ENCODE measurements around the gene LRCH1.

The LRCH1 gene

GRCh38 chr13:46536341-46536740 lies 16.6 kb upstream of the LRCH1 start:
- DNase-seq = no peak

DNA sequence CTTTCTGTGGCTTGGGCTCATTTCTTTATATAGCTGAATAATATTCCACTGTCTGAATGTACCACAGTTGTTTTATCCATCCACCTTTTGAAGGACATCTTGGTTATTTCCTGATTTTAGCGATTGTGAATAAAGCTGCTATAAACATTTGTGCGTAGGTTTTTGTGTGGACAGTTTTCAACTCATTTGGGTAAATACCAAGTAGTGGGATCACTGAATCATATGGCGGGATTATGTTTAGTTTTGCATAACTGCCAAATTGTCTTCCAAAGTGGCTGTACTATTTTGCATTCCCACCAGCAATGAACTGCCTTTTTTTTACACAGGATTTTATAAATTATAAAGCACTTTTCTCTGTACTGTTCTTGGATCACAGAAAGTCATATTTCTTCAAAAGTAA lies 13.7 kb upstream of the LRCH1 start:
- DNase-seq = no peak

DNA sequence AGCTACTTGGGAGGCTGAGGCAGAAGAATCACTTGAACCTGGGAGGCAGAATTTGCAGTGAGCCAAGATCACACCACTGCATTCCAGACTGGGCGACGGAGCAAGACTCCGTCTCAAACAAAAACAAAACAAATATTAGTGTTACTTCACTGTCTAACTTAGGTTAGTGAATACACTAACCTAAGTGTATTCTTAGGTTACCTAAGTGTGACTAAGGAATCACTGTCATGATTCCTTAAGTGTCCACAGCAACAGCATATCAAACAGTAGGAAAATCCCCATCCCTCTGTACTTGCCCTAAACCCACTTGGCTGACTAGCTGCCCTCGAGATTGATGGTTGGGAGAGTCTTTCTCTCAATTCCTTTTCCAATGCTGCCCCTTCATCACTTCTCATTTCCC lies 11.8 kb upstream of the LRCH1 start:
- DNase-seq = no peak

DNA sequence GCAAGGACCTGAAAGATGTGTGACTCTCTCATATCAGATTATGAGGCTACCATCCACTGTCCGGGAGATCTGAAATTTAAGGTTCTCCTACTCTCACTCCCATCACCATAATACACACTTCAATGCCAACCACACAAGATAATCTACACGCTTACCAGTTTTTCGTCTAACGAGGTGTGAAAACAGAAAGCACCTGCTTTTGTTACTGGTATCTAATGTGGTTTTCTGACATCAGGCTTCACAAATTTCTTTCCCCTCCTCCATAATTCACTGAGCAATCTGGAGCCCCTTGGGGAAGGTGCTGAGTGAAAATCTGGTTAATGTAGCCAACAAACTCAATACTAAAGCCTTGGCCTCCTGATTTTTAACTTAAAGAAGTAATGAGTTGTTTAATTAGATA lies 10.1 kb upstream of the LRCH1 start:
- DNase-seq = no peak

GRCh38 chr13:46543287-46543686 lies 9.7 kb upstream of the LRCH1 start:
- DNase-seq = no peak

DNA sequence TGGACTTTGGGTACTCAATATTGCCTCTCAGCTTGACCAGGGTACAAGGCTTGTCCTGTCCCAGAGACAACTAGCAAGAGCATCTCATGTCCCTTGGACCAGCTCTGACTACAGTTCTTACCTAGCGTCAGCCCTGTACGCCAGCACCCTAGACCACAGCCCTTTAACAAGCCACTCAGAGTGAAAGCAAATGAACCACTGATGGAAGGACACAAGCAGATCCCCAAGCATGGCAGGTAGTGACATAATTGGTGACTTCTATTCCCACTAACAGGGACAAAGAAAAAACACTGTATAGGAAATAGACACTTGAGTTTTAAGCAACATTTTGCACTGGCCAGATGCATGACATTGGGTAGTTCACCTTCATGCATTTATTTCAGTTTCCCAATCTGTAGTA lies 8.8 kb upstream of the LRCH1 start:
- DNase-seq = no peak

- no peak for DNase-seq
Observed at GRCh38 chr13:46544811-46545210, 8.2 kb upstream of the LRCH1 start.

- no peak for DNase-seq
Observed at GRCh38 chr13:46546084-46546768, 6.7 kb upstream of the LRCH1 start.

GRCh38 chr13:46550822-46551221 lies 2.1 kb upstream of the LRCH1 start:
- no peak for DNase-seq

DNA sequence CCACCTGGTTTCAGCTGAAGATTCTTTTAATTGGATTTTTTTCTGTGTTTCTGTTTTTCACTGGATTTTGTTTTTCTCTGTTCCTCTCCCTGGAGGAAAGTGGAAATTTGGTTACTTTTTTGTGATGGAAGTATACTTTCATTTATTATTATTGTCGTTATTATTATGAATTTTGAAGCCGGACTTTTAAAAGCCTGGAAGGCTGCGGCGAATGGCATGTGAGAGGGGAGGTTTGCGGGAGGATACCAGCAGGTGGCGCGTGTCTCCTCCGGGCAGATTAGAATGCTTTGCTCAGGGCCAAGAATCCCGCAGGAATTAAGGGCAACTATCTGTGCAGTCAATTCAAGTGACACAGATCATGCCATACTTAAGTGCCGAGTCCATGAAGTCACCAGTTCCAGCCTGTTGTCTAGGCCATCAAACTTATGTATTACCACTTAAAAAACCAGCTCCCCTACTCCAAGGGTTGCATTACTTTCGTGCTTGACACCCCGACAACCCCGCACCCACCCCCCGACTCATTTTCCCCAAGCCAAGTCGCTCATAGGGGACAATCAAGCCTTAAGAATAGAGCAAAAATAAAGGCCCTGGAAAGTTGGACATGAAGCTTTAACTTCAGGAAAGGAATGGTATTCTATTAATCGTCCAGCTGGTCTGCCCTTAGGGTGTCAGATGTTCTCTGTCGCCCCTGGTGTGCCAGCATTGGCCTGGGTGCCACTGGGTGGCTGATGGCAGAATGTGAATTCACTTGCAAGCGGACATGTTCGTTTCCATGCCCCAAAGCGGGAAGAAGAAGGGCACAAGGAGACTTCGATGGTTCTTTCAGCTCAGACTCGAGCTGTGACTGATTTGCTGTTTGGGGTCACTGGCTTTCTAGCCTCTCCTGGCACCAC lies 1.3 kb upstream of the LRCH1 start:
- peak; percentile 43 for DNase-seq

DNA sequence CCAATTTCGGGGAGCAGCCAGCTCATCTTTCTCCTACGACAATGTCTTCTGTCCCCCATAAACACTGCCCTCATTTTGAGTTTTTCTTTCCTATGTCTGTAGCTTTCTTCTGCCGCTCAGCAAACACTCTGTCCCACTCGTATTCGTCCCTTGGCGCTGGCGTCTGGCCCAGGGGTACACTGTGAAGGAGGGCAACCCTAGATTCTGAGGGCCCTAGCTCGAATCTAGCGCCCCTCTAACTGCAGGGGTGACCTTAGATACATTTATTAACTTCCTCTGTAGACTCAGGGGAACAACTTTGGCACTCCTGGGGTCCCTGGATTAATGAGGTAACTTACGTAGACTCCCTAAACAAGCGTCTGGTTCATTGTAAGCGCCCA lies 677 bp upstream of the LRCH1 start:
- DNase-seq = no peak

- no peak for DNase-seq
Observed at GRCh38 chr13:46553521-46553885, 533 bp downstream of the LRCH1 start.

- DNase-seq = peak; percentile 50
Observed at GRCh38 chr13:46553886-46554858, 1.2 kb downstream of the LRCH1 start.

- no peak for DNase-seq
Observed at GRCh38 chr13:46554951-46555350, 2.0 kb downstream of the LRCH1 start.

DNA sequence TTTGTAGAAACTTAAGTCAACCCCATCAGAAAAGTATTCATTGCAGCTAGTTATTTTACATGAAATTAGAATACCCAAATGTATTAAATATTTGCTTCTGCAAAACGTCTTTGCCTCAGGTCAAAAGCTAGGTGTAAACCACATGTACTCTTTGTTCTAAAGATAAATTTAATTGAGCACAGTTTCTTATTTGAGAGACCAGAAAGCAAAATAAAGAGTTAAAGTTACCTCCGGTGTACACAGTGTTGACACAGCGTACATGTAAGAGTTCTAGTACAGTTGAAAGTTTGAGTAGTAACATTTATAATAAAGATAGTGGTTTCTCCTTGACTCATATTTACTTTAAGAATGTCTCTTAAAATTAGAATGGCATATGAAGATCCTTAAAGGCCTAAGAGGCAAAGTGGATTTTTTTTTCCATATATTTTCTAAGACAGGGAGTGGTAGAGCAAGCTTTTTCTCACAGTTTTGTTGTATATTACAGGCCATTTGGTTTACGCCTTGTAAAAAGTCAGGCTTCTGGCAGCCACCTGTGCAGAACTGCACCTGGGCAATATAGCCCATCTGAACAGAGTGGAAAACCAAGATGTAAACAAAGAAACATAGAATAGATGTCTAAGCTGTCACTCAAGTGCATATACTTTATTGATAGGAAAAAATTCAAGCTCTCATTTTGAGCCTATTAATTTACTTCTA lies 2.9 kb downstream of the LRCH1 start:
- DNase-seq = no peak

DNA sequence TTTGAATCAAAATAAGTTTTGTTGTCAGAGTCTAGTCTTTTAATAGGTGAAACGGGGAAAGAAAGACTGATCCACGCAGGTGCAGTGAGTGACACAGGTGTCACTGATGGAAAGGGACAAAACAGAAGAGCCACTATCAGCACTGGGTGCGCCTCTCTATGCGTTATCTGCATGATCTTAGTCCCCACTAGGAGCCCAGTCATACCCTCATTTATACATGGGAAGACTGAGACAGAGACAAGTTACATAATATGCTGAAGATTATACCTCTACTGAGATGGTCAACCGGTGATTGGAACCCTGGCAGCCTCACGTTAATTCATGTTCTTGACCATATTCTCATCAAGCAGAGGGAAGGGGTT lies 3.4 kb downstream of the LRCH1 start:
- no peak for DNase-seq

DNA sequence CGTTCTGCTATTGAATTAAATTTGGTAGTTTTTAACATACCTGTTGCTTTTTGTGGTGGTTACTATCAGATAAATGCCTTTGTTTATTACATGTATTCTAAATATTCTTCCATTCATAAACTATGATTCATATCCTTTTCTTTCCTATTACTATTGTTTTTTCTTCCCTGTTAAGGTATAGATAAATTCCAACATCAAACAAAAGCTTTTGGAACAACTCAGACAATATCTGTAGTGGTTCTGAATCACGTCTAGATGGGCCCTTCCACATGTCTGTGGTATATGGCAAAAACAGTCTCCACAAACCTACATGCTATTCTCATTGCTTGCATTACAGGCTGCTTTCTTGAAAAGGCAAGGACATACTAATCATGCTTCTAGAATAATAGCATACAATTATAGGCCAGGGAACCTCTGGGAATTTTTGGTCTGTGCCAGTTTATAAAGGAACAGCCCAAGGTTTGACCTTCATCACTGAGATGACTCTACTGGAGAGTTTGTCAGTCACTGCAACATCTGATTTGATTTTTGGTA lies 6.4 kb downstream of the LRCH1 start:
- no peak for DNase-seq

DNA sequence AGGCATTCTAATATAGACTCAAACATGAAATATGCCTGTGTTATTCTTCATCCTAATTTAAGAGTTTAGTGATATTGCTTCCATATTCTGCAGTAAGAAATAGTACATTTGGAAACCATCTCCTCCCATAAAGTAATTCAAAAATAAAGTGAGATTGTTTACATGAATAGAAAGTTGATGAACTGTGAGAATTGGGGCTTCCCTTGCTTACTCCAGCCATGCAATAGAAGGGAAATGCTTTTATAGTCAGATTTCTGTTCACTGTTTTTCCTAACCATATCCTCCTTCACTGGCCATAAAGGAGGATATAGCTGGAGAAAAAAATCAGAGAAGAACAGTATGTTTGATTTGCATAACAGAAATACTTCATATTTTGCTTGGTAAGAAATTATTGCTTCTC lies 7.8 kb downstream of the LRCH1 start:
- no peak for DNase-seq

- DNase-seq = no peak
Observed at GRCh38 chr13:46561286-46561685, 8.3 kb downstream of the LRCH1 start.

- DNase-seq = no peak
Observed at GRCh38 chr13:46561691-46562090, 8.7 kb downstream of the LRCH1 start.

- no peak for DNase-seq
Observed at GRCh38 chr13:46562152-46562551, 9.2 kb downstream of the LRCH1 start.

DNA sequence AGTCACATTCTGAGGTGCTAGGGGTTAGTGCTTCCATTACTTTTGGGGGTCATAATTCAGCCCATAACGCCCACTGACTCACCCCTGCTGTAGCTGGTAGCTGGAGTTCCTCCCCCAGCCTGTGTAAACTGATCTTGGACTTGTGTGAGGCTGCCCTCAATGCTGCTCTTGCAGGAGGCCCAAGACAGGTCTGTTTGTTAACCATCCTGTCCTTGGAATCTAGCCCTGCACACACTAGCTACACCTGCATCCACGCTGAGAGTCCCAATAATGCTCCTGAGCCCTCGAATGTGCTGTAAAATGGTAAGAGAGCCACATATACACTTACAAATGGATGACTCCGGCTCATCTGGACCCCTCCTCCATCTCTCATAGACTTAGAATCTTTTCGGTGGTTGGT lies 9.6 kb downstream of the LRCH1 start:
- DNase-seq = no peak
